Amygdala (tissue), 56 donors: ENCODE data around the gene FOXN4.

Experiments
- DNase-seq, 56 donors: peaks; one replicate each; lab custom pipeline; 2025; lab: John Stamatoyannopoulos, UW

FOXN4 gene

DNA sequence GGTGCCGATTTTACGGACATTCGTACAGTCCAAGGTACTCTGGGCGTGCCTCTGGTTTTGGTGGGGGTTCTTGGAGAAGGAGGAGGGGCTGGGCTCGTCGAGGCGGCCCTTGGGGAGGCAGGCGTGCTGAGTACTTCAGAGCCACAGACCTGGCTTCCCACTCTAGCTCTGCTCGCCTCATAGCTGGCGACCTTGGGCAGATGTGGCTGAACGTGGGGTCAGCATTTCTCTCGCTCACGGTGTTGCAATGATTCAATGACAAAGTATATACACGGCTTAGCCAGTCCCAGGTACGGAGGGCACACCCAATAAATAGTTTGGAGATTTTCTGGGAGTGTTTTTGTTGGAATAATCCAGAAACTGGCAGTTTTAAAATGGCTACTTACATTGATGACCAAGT lies 75.1 kb downstream of the FOXN4 start:
- DNase-seq = no peak

GRCh38 chr12:109232731-109233130 lies 76.4 kb downstream of the FOXN4 start:
- peak in 35 of 56 donors; percentile 2 to 68 (median 21) for DNase-seq

DNA sequence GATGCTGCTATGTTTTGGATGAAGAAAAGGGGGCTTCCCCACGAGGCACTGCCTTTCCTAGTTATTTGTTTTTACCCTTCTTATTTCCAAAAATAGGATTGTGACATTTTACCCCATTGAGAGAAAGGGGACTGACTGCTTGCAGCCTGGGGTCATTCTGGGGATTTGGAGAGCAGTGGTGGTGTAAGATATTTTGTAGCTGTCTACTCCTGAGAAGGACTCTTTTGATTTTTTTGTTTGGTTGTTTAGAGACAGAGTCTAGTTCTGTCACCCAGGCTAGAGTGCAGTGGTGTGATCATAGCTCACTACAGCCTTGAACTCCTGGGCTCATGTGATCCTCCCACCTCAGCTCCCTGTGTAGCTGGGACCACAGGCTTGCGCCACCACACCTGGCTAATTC lies 78.9 kb downstream of the FOXN4 start:
- DNase-seq = no peak

DNA sequence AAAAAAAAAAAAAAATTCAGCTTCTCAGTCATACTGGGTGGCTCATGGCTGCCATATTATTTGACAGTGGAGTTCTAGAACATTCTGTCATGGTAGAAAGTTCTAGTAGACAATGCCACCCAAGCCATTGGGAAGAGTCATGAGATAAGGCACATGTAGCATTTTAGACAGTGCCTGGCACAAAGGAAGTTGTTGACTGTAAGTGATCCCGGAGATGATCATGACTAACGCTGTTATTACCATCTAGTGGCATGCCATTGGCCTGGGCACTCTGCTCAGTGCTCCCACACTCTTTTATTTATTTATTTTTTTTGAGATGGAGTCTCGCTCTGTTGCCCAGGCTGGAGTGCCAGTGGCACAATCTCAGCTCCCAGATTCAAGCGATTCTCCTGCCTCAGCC lies 80.4 kb downstream of the FOXN4 start:
- no peak for DNase-seq
